Epithelial cell of prostate (primary cell): ENCODE data around the gene GFI1.
"Not testable (repeated sequence)": the region's sequence is repeated elsewhere in the genome, so short reads cannot be mapped to it uniquely, and the experiment has no call there.

ENCODE experiments used
- DNase-seq: peaks from one replicate; pipeline ENCODE4 v3.0.0-alpha.2; 2011; ENCODE audit warnings: low read depth, low spot score
- H3K27ac ChIP-seq: fragments of 450-650 bp; 2 replicates; pipeline ENCODE4 v1.5.1; 2017; ENCODE audit warnings: mild to moderate bottlenecking

The GFI1 gene

GRCh38 chr1:92486251-92487077 is at the start of gene GFI1:
Gene GFI1 (minus strand): TSS chr1:92486925. CDS start chr1:92483487, 3,438 bp downstream.
- no peak for DNase-seq
- H3K27ac ChIP-seq: no peak within 1 kb of the TSS

- not testable (repeated sequence) for DNase-seq, H3K27ac ChIP-seq
Measured at GRCh38 chr1:92532371-92532770, 45.6 kb upstream of the GFI1 start.

- DNase-seq, H3K27ac ChIP-seq: not testable (repeated sequence)
Measured at GRCh38 chr1:92531939-92532338, 45.2 kb upstream of the GFI1 start.

GRCh38 chr1:92527670-92528069 is 40.9 kb upstream of the GFI1 start:
- DNase-seq: no peak
- H3K27ac ChIP-seq: no peak overlapping the region

GRCh38 chr1:92524944-92525590 is 38.3 kb upstream of the GFI1 start:
- H3K27ac ChIP-seq, DNase-seq: not testable (repeated sequence)

- DNase-seq: no peak
- H3K27ac ChIP-seq: no peak overlapping the region
Measured at GRCh38 chr1:92519043-92519442, 32.3 kb upstream of the GFI1 start.

GRCh38 chr1:92516574-92516973 is 29.8 kb upstream of the GFI1 start:
- DNase-seq: no peak
- no peak overlapping the region for H3K27ac ChIP-seq

GRCh38 chr1:92515796-92516201 is 29.1 kb upstream of the GFI1 start:
- no peak for DNase-seq

GRCh38 chr1:92511541-92511940 is 24.8 kb upstream of the GFI1 start:
- no peak overlapping the region for H3K27ac ChIP-seq
- DNase-seq: no peak

More at GRCh38 chr1:92515796-92516201, 29.1 kb upstream of the GFI1 start:
- no peak overlapping the region for H3K27ac ChIP-seq

GRCh38 chr1:92509619-92510018 is 22.9 kb upstream of the GFI1 start:
- H3K27ac ChIP-seq: no peak overlapping the region
- no peak for DNase-seq

- H3K27ac ChIP-seq: no peak overlapping the region
- DNase-seq: no peak
Measured at GRCh38 chr1:92505015-92505692, 18.4 kb upstream of the GFI1 start.

GRCh38 chr1:92504291-92505014 is 17.7 kb upstream of the GFI1 start:
- H3K27ac ChIP-seq: no peak overlapping the region
- no peak for DNase-seq

- no peak for DNase-seq
- no peak overlapping the region for H3K27ac ChIP-seq
Measured at GRCh38 chr1:92503926-92504285, 17.2 kb upstream of the GFI1 start.

GRCh38 chr1:92503043-92503925 is 16.6 kb upstream of the GFI1 start:
- DNase-seq: no peak
- H3K27ac ChIP-seq: no peak overlapping the region

- no peak overlapping the region for H3K27ac ChIP-seq
Measured at GRCh38 chr1:92502247-92502646, 15.5 kb upstream of the GFI1 start.

GRCh38 chr1:92500552-92500951 is 13.8 kb upstream of the GFI1 start:
- no peak overlapping the region for H3K27ac ChIP-seq
- no peak for DNase-seq

More at GRCh38 chr1:92502247-92502646, 15.5 kb upstream of the GFI1 start:
- no peak for DNase-seq

- H3K27ac ChIP-seq: no peak overlapping the region
- no peak for DNase-seq
Measured at GRCh38 chr1:92495392-92496063, 8.8 kb upstream of the GFI1 start.

GRCh38 chr1:92494485-92495141 is 7.9 kb upstream of the GFI1 start:
- H3K27ac ChIP-seq: no peak overlapping the region
- DNase-seq: no peak
